NCI-H526 (cell line): Measurements from ENCODE around the gene PIM1.

Experiments used
- DNase-seq, 2 experiments: peaks; one replicate each; lab custom pipeline; 2025; lab: John Stamatoyannopoulos, UW

The PIM1 gene

GRCh38 chr6:37137201-37138090, 32.5 kb upstream of the PIM1 start:
- DNase-seq: no peak

- no peak for DNase-seq
These were observed 31.1 kb upstream of the PIM1 start for GRCh38 chr6:37138856-37139229.

- no peak for DNase-seq
These were observed 30.6 kb upstream of the PIM1 start for GRCh38 chr6:37139230-37139962.

- no peak for DNase-seq
These were observed 29.8 kb upstream of the PIM1 start for GRCh38 chr6:37140145-37140544.

GRCh38 chr6:37141281-37142049, 28.5 kb upstream of the PIM1 start:
- DNase-seq: no peak

GRCh38 chr6:37142050-37142614, 27.8 kb upstream of the PIM1 start:
- DNase-seq: no peak

GRCh38 chr6:37143585-37143984, 26.4 kb upstream of the PIM1 start:
- no peak for DNase-seq

- no peak for DNase-seq
These were observed 24.5 kb upstream of the PIM1 start for GRCh38 chr6:37145443-37145842.

- no peak for DNase-seq
These were observed 23.2 kb upstream of the PIM1 start for GRCh38 chr6:37146735-37147157.

- DNase-seq: no peak
These were observed 20.2 kb upstream of the PIM1 start for GRCh38 chr6:37149745-37150144.

- no peak for DNase-seq
These were observed 19.6 kb upstream of the PIM1 start for GRCh38 chr6:37150314-37150713.

- peak; percentile 59 to 72 for DNase-seq
These were observed 14.3 kb upstream of the PIM1 start for GRCh38 chr6:37155394-37156312.

- DNase-seq: no peak
These were observed 11.4 kb upstream of the PIM1 start for GRCh38 chr6:37158508-37158907.

- peak; percentile 5 to 29 for DNase-seq
These were observed 8.8 kb upstream of the PIM1 start for GRCh38 chr6:37160922-37161778.

- no peak for DNase-seq
These were observed 7.2 kb upstream of the PIM1 start for GRCh38 chr6:37162740-37163139.

GRCh38 chr6:37168163-37168758, 1.7 kb upstream of the PIM1 start:
- no peak for DNase-seq

- DNase-seq: peak; percentile 35 to 49
These were observed 999 bp upstream of the PIM1 start for GRCh38 chr6:37168811-37169495.

- peak; percentile 40 to 73 for DNase-seq
These were observed 585 bp downstream of the PIM1 start for GRCh38 chr6:37170273-37171200.
